Neural progenitor cell (in vitro differentiated cells): Measurements from ENCODE around the gene WIPF2. TPM values are rescaled to one million over a fixed set of nuclear protein-coding genes. Genes with fewer than 3 reads are reported as not detected.

Experiments
- DNase-seq: peaks from one replicate; pipeline ENCODE4 v3.0.0-alpha.2; 2016; ENCODE audit warnings: low spot score
- H2AFZ ChIP-seq: fragments of 200-600 bp; sonication (generic); replicated peaks from 2 replicates; pipeline ENCODE4 v1.6.1; 2016; ENCODE audit warnings: antibody characterized with exemption
- H3F3A ChIP-seq: fragments of 200-600 bp; sonication (generic); 2 replicates; pipeline ENCODE4 v1.6.1; 2016; ENCODE audit warnings: antibody characterized with exemption, low read depth
- H3K27ac ChIP-seq: fragments of 200-600 bp; sonication (generic); 2 replicates; pipeline ENCODE4 v1.5.1; 2016; ENCODE audit warnings: mild to moderate bottlenecking
- H3K27me3 ChIP-seq: fragments of 200-600 bp; sonication (generic); 2 replicates; pipeline ENCODE4 v1.6.1; 2016; ENCODE audit warnings: mild to moderate bottlenecking, moderate library complexity
- H3K36me3 ChIP-seq: fragments of 200-600 bp; sonication (generic); 2 replicates; pipeline ENCODE4 v1.5.1; 2016
- H3K4me1 ChIP-seq: fragments of 200-600 bp; sonication (generic); 2 replicates; pipeline ENCODE4 v1.6.1; 2016; ENCODE audit warnings: mixed run types
- H3K4me2 ChIP-seq: fragments of 200-600 bp; sonication (generic); 2 replicates; pipeline ENCODE4 v1.6.1; 2016
- H3K4me3 ChIP-seq: fragments of 200-600 bp; sonication (generic); 2 replicates; pipeline ENCODE4 v1.5.1; 2016
- H3K79me2 ChIP-seq: fragments of 200-600 bp; sonication (generic); 2 replicates; pipeline ENCODE4 v1.6.1; 2016; ENCODE audit warnings: low read depth
- H3K9ac ChIP-seq: fragments of 200-600 bp; sonication (generic); 2 replicates; pipeline ENCODE4 v1.6.1; 2016
- H3K9me3 ChIP-seq: fragments of 200-600 bp; sonication (generic); 2 replicates; pipeline ENCODE4 v1.5.1; 2016; ENCODE audit warnings: low read depth
- H4K20me1 ChIP-seq: fragments of 200-600 bp; sonication (generic); 2 replicates; pipeline ENCODE4 v1.6.1; 2016; ENCODE audit warnings: low read depth
- H3K27ac Mint-ChIP-seq: 3 replicates; pipeline ENCODE4 v1.8.0; 2021; ENCODE audit warnings: mixed read lengths
- H3K27me3 Mint-ChIP-seq: 2 replicates; pipeline ENCODE4 v1.8.0; 2022; ENCODE audit warnings: low read depth, mild to moderate bottlenecking, inconsistent platforms, moderate library complexity, mixed read lengths; ENCODE audit not compliant: insufficient read depth
- H3K36me3 Mint-ChIP-seq: 3 replicates; pipeline ENCODE4 v1.8.0; 2021; ENCODE audit warnings: mixed read lengths
- H3K4me1 Mint-ChIP-seq: 3 replicates; pipeline ENCODE4 v1.8.0; 2021; ENCODE audit warnings: mixed read lengths
- H3K4me3 Mint-ChIP-seq: 3 replicates; pipeline ENCODE4 v1.8.0; 2021; ENCODE audit warnings: mild to moderate bottlenecking, moderate library complexity, mixed read lengths
- H3K9me3 Mint-ChIP-seq: 3 replicates; pipeline ENCODE4 v1.8.0; 2020; ENCODE audit warnings: mixed read lengths
- CTCF ChIP-seq: fragments of 200-600 bp; sonication (generic); IDR thresholded peaks from 2 replicates; pipeline ENCODE4 v1.5.1; 2017; ENCODE audit warnings: antibody characterized with exemption, mild to moderate bottlenecking
- EZH2 ChIP-seq: fragments of 200-600 bp; sonication (generic); IDR thresholded peaks from 2 replicates; pipeline ENCODE4 v1.6.1; 2017; ENCODE audit warnings: antibody characterized with exemption, mild to moderate bottlenecking, moderate library complexity
- EZH2phosphoT487 ChIP-seq: fragments of 200-600 bp; sonication (generic); IDR thresholded peaks from 2 replicates; pipeline ENCODE4 v1.6.1; 2017; ENCODE audit warnings: antibody characterized with exemption
- total RNA-seq: library from RNA; depleted of rRNA; stranded (reverse); fragments of >200 nt; gene quantifications from 2 replicates; pipeline ENCODE4 v1.2.3, GENCODE V29; 2015; ENCODE audit warnings: low replicate concordance

WIPF2 gene
- total RNA-seq, 1 donor from 2014 or later = 6.8 TPM

- no peak overlapping the region for H3K9ac ChIP-seq
- Mint-ChIP-seq H3K36me3 (peaks cover 31% of the 10 kb centered on the region), H3K9me3 (no peaks in the 10 kb centered on the region), H3K27ac (no peak overlapping the region), H3K27me3 (no peaks in the 10 kb centered on the region), H3K4me3 (no peak overlapping the region), H3K4me1 (no peaks in the 10 kb centered on the region)
- H3K4me1 ChIP-seq = no peaks in the 10 kb centered on the region
- TF ChIP-seq EZH2 (no peak), CTCF (no peak), EZH2phosphoT487 (no peak)
- peaks cover 3% of the 10 kb centered on the region for H3K36me3 ChIP-seq
- no peaks in the 10 kb centered on the region for H3F3A ChIP-seq
- H3K27me3 ChIP-seq = no peaks in the 10 kb centered on the region
- H3K79me2 ChIP-seq = peaks cover 5% of the 10 kb centered on the region
- H2AFZ ChIP-seq = no peak overlapping the region
- no peaks in the 10 kb centered on the region for H3K9me3 ChIP-seq
- DNase-seq = no peak
- H3K4me3 ChIP-seq = no peak overlapping the region
- H3K27ac ChIP-seq = no peak overlapping the region
- no peak overlapping the region for H3K4me2 ChIP-seq
- H4K20me1 ChIP-seq = no peaks in the 10 kb centered on the region
Measured at GRCh38 chr17:40259505-40259904, 40.4 kb downstream of the WIPF2 start.

- H3K36me3 Mint-ChIP-seq = peaks cover 35% of the 10 kb centered on the region
- H3K4me3 Mint-ChIP-seq = no peak overlapping the region
- no peak for TF ChIP-seq EZH2
Measured at GRCh38 chr17:40260528-40260927, 41.4 kb downstream of the WIPF2 start.

GRCh38 chr17:40264458-40265185 lies 45.5 kb downstream of the WIPF2 start:
- Mint-ChIP-seq H3K36me3 (peaks cover 25% of the 10 kb centered on the region), H3K4me1 (no peaks in the 10 kb centered on the region), H3K27ac (no peak overlapping the region), H3K9me3 (no peaks in the 10 kb centered on the region), H3K27me3 (no peaks in the 10 kb centered on the region), H3K4me3 (no peak overlapping the region)
- Histone ChIP-seq H2AFZ (no peak overlapping the region), H3K79me2 (no peaks in the 10 kb centered on the region), H3F3A (no peaks in the 10 kb centered on the region), H3K4me3 (no peak overlapping the region), H3K9me3 (no peaks in the 10 kb centered on the region), H3K9ac (no peak overlapping the region), H3K36me3 (peaks cover 3% of the 10 kb centered on the region), H3K4me1 (no peaks in the 10 kb centered on the region), H3K27ac (no peak overlapping the region), H4K20me1 (no peaks in the 10 kb centered on the region), H3K4me2 (no peak overlapping the region), H3K27me3 (no peaks in the 10 kb centered on the region)
- no peak for DNase-seq
- TF ChIP-seq EZH2 (no peak), EZH2phosphoT487 (no peak), CTCF (no peak)

More at GRCh38 chr17:40260528-40260927, 41.4 kb downstream of the WIPF2 start:
- H3K9me3 Mint-ChIP-seq = no peaks in the 10 kb centered on the region
- no peaks in the 10 kb centered on the region for H3K27me3 ChIP-seq
- no peaks in the 10 kb centered on the region for H3K79me2 ChIP-seq
- H3K4me2 ChIP-seq = no peak overlapping the region
- no peaks in the 10 kb centered on the region for H3K4me1 ChIP-seq
- H3K4me3 ChIP-seq = no peak overlapping the region
- no peak overlapping the region for H3K27ac Mint-ChIP-seq
- H3K4me1 Mint-ChIP-seq = no peaks in the 10 kb centered on the region
- H3K27me3 Mint-ChIP-seq = no peaks in the 10 kb centered on the region
- no peaks in the 10 kb centered on the region for H3F3A ChIP-seq
- no peaks in the 10 kb centered on the region for H3K9me3 ChIP-seq
- H3K36me3 ChIP-seq = peaks cover 3% of the 10 kb centered on the region
- no peak overlapping the region for H3K27ac ChIP-seq
- no peak for DNase-seq
- no peaks in the 10 kb centered on the region for H4K20me1 ChIP-seq
- no peak overlapping the region for H3K9ac ChIP-seq
- H2AFZ ChIP-seq = no peak overlapping the region

DNA sequence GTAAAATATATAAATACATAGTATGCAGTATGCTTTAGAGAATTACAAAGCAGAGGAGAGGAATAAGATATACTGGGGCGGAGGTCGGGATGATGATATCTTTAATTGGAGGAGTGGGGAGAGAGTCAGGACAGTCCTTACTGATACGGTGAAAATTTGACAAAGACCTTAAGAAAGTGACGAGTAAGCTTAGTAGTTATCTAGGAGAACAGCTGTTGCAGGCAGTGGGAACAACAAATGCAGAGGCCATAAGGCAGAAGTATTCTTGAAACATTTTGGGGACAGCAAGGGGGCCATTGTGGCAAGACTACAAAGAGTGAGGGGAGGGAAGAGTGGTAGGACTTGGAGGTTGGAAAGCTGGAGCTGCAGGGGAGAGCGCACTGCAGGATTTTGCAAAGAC lies 46.2 kb downstream of the WIPF2 start:
- H3K27me3 Mint-ChIP-seq = no peaks in the 10 kb centered on the region

More for the DNA sequence above, 46.2 kb downstream of the WIPF2 start:
- H3K9ac ChIP-seq = no peak overlapping the region
- no peaks in the 10 kb centered on the region for H4K20me1 ChIP-seq
- no peak for DNase-seq
- H3K9me3 ChIP-seq = no peaks in the 10 kb centered on the region
- no peaks in the 10 kb centered on the region for H3K79me2 ChIP-seq
- H3K36me3 ChIP-seq = peaks cover 3% of the 10 kb centered on the region
- no peak overlapping the region for H3K27ac ChIP-seq
- H3K4me2 ChIP-seq = no peak overlapping the region
- Mint-ChIP-seq H3K27ac (no peak overlapping the region), H3K9me3 (no peaks in the 10 kb centered on the region), H3K4me1 (no peaks in the 10 kb centered on the region), H3K4me3 (no peak overlapping the region), H3K36me3 (peaks cover 24% of the 10 kb centered on the region)
- H3K27me3 ChIP-seq = no peaks in the 10 kb centered on the region
- TF ChIP-seq EZH2 (no peak), EZH2phosphoT487 (no peak)
- no peaks in the 10 kb centered on the region for H3K4me1 ChIP-seq
- H3K4me3 ChIP-seq = no peak overlapping the region
- no peak overlapping the region for H2AFZ ChIP-seq
- no peaks in the 10 kb centered on the region for H3F3A ChIP-seq
